Esophagus muscularis mucosa (tissue), 4 donors: Measurements from ENCODE around the gene ZNF275.

Experiments
- EP300 ChIP-seq: sonication (generic); formaldehyde crosslinking; IDR thresholded peaks from one replicate; pipeline ENCODE4 v1.6.1; 2017; ENCODE audit warnings: antibody characterized with exemption
- POLR2A ChIP-seq: fragments of 450-650 bp; IDR thresholded peaks from one replicate; pipeline ENCODE4 v1.6.1; 2017; ENCODE audit warnings: antibody characterized with exemption, moderate library complexity, mild to moderate bottlenecking, low read depth
- POLR2AphosphoS5 ChIP-seq, 2 donors: sonication (generic); formaldehyde crosslinking; IDR thresholded peaks; one replicate each; pipeline ENCODE4 v1.6.1; 2017; ENCODE audit warnings: antibody characterized with exemption in 2 of 2
- TF ChIP-seq, protein P1 (sequence below), 3 experiments: fragments of 200-600 bp in 2 of 3; fragments of 450-650 bp in 1 of 3; sonication (generic) in 2 of 3; IDR thresholded peaks; one replicate each; pipeline ENCODE4 v1.5.1; 2017 to 2019; ENCODE audit warnings: antibody characterized with exemption in 3 of 3, mild to moderate bottlenecking in 2 of 3, moderate library complexity in 1 of 3

DNA sequence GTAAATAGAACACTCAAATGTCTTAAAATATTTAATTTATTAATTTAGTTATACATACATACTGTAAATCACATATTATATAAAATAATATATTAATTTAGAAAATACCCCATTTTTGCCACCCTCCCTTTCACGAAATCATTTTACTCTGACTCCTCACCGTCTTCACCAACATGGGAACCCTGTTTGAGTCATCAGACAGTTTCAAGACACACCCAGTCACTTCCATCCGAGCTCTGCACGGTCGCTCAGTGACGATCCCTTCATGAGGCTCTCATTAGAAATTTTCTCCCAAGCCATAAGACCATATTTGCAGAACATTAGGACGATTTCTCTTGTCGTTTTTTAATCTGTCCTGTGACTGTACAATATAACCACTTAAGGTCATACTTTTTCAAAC is 14.5 kb downstream of the ZNF275 start:
- TF ChIP-seq, protein P1, sequence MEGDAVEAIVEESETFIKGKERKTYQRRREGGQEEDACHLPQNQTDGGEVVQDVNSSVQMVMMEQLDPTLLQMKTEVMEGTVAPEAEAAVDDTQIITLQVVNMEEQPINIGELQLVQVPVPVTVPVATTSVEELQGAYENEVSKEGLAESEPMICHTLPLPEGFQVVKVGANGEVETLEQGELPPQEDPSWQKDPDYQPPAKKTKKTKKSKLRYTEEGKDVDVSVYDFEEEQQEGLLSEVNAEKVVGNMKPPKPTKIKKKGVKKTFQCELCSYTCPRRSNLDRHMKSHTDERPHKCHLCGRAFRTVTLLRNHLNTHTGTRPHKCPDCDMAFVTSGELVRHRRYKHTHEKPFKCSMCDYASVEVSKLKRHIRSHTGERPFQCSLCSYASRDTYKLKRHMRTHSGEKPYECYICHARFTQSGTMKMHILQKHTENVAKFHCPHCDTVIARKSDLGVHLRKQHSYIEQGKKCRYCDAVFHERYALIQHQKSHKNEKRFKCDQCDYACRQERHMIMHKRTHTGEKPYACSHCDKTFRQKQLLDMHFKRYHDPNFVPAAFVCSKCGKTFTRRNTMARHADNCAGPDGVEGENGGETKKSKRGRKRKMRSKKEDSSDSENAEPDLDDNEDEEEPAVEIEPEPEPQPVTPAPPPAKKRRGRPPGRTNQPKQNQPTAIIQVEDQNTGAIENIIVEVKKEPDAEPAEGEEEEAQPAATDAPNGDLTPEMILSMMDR (IDR thresholded peaks at IDR 0.05) = no peak
- TF ChIP-seq POLR2AphosphoS5 (IDR thresholded peaks at IDR 0.05) (no peak), EP300 (no peak), POLR2A (no peak)
